HEK293 (cell line): ENCODE results near the gene CCDC201.

Experiments
- CTCF ChIA-PET: fragments of 350-600 bp; formaldehyde crosslinking; extraction: SDS; loops from one replicate; lab custom pipeline; 2021; ENCODE audit warnings: antibody characterized with exemption; lab: Yijun Ruan, JAX
- POLR2A ChIA-PET: fragments of 300-600 bp; formaldehyde crosslinking; extraction: SDS; loops from one replicate; lab custom pipeline; 2020; ENCODE audit warnings: antibody characterized with exemption, inconsistent platforms; lab: Yijun Ruan, JAX
- H3K27ac ChIP-seq: fragments of 200-500 bp; sonication (Bioruptor generic); 2 replicates; pipeline ENCODE4 v1.5.1; 2014; ENCODE audit warnings: low read depth, low read length, control low read depth, inconsistent platforms; ENCODE audit errors: extremely low read depth
- H3K36me3 ChIP-seq, 2 experiments: fragments of 200-500 bp in 1 of 2; sonication (Bioruptor generic) in 1 of 2; 1 replicate in 1 of 2; 2 replicates in 1 of 2; pipeline ENCODE4 v1.5.1; 2014 to 2017; ENCODE audit warnings: inconsistent platforms in 2 of 2, low read length in 2 of 2; ENCODE audit not compliant: control insufficient read depth in 2 of 2, insufficient read depth in 1 of 2
- H3K4me1 ChIP-seq: fragments of 200-500 bp; sonication (Bioruptor generic); 2 replicates; pipeline ENCODE4 v1.5.1; 2014; ENCODE audit warnings: mild to moderate bottlenecking, low read length, inconsistent platforms; ENCODE audit not compliant: control insufficient read depth, insufficient read depth
- H3K4me3 ChIP-seq: 2 replicates; pipeline ENCODE4 v1.5.1; 2011; ENCODE audit warnings: low read depth, mild to moderate bottlenecking, control low read depth, low read length, moderate library complexity
- H3K9me3 ChIP-seq: fragments of 200-500 bp; sonication (Bioruptor generic); 2 replicates; pipeline ENCODE4 v1.5.1; 2014; ENCODE audit warnings: low read depth, low read length, inconsistent platforms; ENCODE audit not compliant: control insufficient read depth, insufficient read depth
- IKZF3 ChIP-seq: fragments of 450-650 bp; IDR thresholded peaks from 2 replicates; pipeline ENCODE4 v1.5.0; 2018; ENCODE audit warnings: missing biosample characterization, mild to moderate bottlenecking, missing genetic modification characterization, moderate library complexity
- KLF1 ChIP-seq: fragments of 450-650 bp; formaldehyde crosslinking; IDR thresholded peaks from 2 replicates; pipeline ENCODE4 v1.5.1; 2016; ENCODE audit warnings: missing biosample characterization, missing genetic modification characterization
- KLF16 ChIP-seq: fragments of 450-650 bp; formaldehyde crosslinking; IDR thresholded peaks from 2 replicates; pipeline ENCODE4 v1.5.1; 2017; ENCODE audit warnings: missing biosample characterization, missing genetic modification characterization
- MEIS1 ChIP-seq: sonication (generic); formaldehyde crosslinking; IDR thresholded peaks from 2 replicates; pipeline ENCODE4 v1.8.1; 2022; ENCODE audit warnings: missing genetic modification reagents, mild to moderate bottlenecking, borderline replicate concordance
- MYNN ChIP-seq: fragments of 450-650 bp; formaldehyde crosslinking; IDR thresholded peaks from 2 replicates; pipeline ENCODE4 v1.5.1; 2016; ENCODE audit warnings: missing biosample characterization, missing genetic modification characterization, borderline replicate concordance
- MZF1 ChIP-seq: fragments of 450-650 bp; formaldehyde crosslinking; IDR thresholded peaks from 2 replicates; pipeline ENCODE4 v1.5.1; 2017; ENCODE audit warnings: missing biosample characterization, missing genetic modification characterization, borderline replicate concordance
- YY1 ChIP-seq: fragments of 450-650 bp; formaldehyde crosslinking; IDR thresholded peaks from 2 replicates; pipeline ENCODE4 v1.5.1; 2018; ENCODE audit warnings: missing biosample characterization, missing genetic modification characterization
- ZBTB10 ChIP-seq: fragments of 450-650 bp; formaldehyde crosslinking; IDR thresholded peaks from 2 replicates; pipeline ENCODE4 v1.5.1; 2016; ENCODE audit warnings: missing biosample characterization, missing genetic modification characterization
- ZNF114 ChIP-seq: fragments of 450-650 bp; formaldehyde crosslinking; IDR thresholded peaks from 2 replicates; pipeline ENCODE4 v1.5.0; 2017; ENCODE audit warnings: missing biosample characterization, missing genetic modification characterization
- ZNF16 ChIP-seq: fragments of 450-650 bp; formaldehyde crosslinking; IDR thresholded peaks from 2 replicates; pipeline ENCODE4 v1.5.1; 2016; ENCODE audit warnings: low read depth, missing biosample characterization, missing genetic modification characterization
- ZNF175 ChIP-seq: fragments of 450-650 bp; formaldehyde crosslinking; IDR thresholded peaks from 2 replicates; pipeline ENCODE4 v1.5.1; 2016; ENCODE audit warnings: missing biosample characterization, missing genetic modification characterization
- ZNF18 ChIP-seq: fragments of 450-650 bp; formaldehyde crosslinking; IDR thresholded peaks from 2 replicates; pipeline ENCODE4 v1.5.1; 2016; ENCODE audit warnings: missing biosample characterization, missing genetic modification characterization
- ZNF202 ChIP-seq: fragments of 450-650 bp; formaldehyde crosslinking; IDR thresholded peaks from 2 replicates; pipeline ENCODE4 v1.5.1; 2016; ENCODE audit warnings: missing biosample characterization, missing genetic modification characterization, borderline replicate concordance
- ZNF248 ChIP-seq: fragments of 450-650 bp; formaldehyde crosslinking; IDR thresholded peaks from 2 replicates; pipeline ENCODE4 v1.5.1; 2017; ENCODE audit warnings: missing biosample characterization, missing genetic modification characterization
- ZNF311 ChIP-seq: fragments of 450-650 bp; formaldehyde crosslinking; IDR thresholded peaks from 2 replicates; pipeline ENCODE4 v1.5.1; 2017; ENCODE audit warnings: missing biosample characterization, missing genetic modification characterization, borderline replicate concordance
- ZNF423 ChIP-seq: fragments of 450-650 bp; formaldehyde crosslinking; IDR thresholded peaks from 2 replicates; pipeline ENCODE4 v1.5.1; 2016; ENCODE audit warnings: missing biosample characterization, missing genetic modification characterization
- ZNF48 ChIP-seq: fragments of 450-650 bp; formaldehyde crosslinking; IDR thresholded peaks from 2 replicates; pipeline ENCODE4 v1.5.1; 2016; ENCODE audit warnings: missing biosample characterization, missing genetic modification characterization
- ZNF510 ChIP-seq: fragments of 450-650 bp; formaldehyde crosslinking; IDR thresholded peaks from 2 replicates; pipeline ENCODE4 v1.5.1; 2018; ENCODE audit warnings: mild to moderate bottlenecking, missing genetic modification characterization, missing biosample characterization; ENCODE audit not compliant: insufficient replicate concordance
- ZNF585B ChIP-seq: fragments of 450-650 bp; formaldehyde crosslinking; IDR thresholded peaks from 2 replicates; pipeline ENCODE4 v1.5.1; 2016; ENCODE audit warnings: missing biosample characterization, missing genetic modification characterization
- ZNF596 ChIP-seq: fragments of 450-650 bp; IDR thresholded peaks from 2 replicates; pipeline ENCODE4 v1.5.0; 2018; ENCODE audit warnings: missing biosample characterization, mild to moderate bottlenecking, missing genetic modification characterization, moderate library complexity
- ZNF623 ChIP-seq: fragments of 450-650 bp; formaldehyde crosslinking; IDR thresholded peaks from 2 replicates; pipeline ENCODE4 v1.5.1; 2016; ENCODE audit warnings: missing biosample characterization, missing genetic modification characterization
- ZNF658 ChIP-seq: fragments of 450-650 bp; formaldehyde crosslinking; IDR thresholded peaks from 2 replicates; pipeline ENCODE4; 2016; ENCODE audit warnings: missing biosample characterization, missing genetic modification characterization
- ZNF660 ChIP-seq: fragments of 450-650 bp; IDR thresholded peaks from 2 replicates; pipeline ENCODE4 v1.5.1; 2018; ENCODE audit warnings: missing biosample characterization, mild to moderate bottlenecking, missing genetic modification characterization
- ZNF701 ChIP-seq: fragments of 450-650 bp; formaldehyde crosslinking; IDR thresholded peaks from 2 replicates; pipeline ENCODE4 v1.5.1; 2016; ENCODE audit warnings: missing biosample characterization, missing genetic modification characterization
- ZNF747 ChIP-seq: fragments of 450-650 bp; formaldehyde crosslinking; IDR thresholded peaks from 2 replicates; pipeline ENCODE4 v1.5.1; 2016; ENCODE audit warnings: missing biosample characterization, missing genetic modification characterization
- ZNF785 ChIP-seq: fragments of 450-650 bp; formaldehyde crosslinking; IDR thresholded peaks from 2 replicates; pipeline ENCODE4 v1.5.1; 2016; ENCODE audit warnings: missing biosample characterization, missing genetic modification characterization
- ZSCAN23 ChIP-seq: fragments of 450-650 bp; formaldehyde crosslinking; IDR thresholded peaks from 2 replicates; pipeline ENCODE4 v1.5.1; 2016; ENCODE audit warnings: missing biosample characterization, missing genetic modification characterization
- ZSCAN30 ChIP-seq: fragments of 450-650 bp; IDR thresholded peaks from 2 replicates; pipeline ENCODE4 v1.5.1; 2018; ENCODE audit warnings: missing biosample characterization, mild to moderate bottlenecking, missing genetic modification characterization, moderate library complexity
- TF ChIP-seq, protein P1 (sequence below): fragments of 450-650 bp; formaldehyde crosslinking; IDR thresholded peaks from 2 replicates; pipeline ENCODE4 v1.5.1; 2016; ENCODE audit warnings: missing biosample characterization, missing genetic modification characterization
- TF ChIP-seq, protein P2 (sequence below): fragments of 450-650 bp; formaldehyde crosslinking; IDR thresholded peaks from 2 replicates; pipeline ENCODE4 v1.5.1; 2016; ENCODE audit warnings: missing biosample characterization, missing genetic modification characterization

Gene CCDC201

DNA sequence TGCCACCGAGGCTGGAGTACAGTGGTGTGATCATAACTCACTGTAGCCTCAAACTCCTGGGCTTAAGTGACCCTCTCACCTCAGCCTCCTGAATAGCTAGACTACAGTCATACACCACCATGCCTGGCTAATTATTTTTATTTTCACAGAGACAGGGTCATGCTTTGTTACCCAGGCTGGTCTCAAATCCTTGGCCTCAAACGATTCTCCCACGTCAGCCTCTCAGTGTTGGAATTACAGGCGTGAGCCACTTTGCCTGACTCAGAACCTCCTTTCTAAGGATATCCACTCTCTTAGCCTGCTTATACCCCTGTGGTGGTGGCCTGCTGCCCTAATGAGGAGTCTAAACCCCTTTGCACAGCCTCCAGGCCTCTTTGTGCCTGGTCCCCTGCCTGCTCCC, 11.3 kb upstream of the CCDC201 start:
- Histone ChIP-seq H3K27ac (no peak overlapping the region), H3K4me3 (no peak overlapping the region), H3K9me3 (no peaks in the 10 kb centered on the region), H3K36me3 (no peaks in the 10 kb centered on the region), H3K4me1 (no peaks in the 10 kb centered on the region)
- POLR2A ChIA-PET, result no interaction called here
- CTCF ChIA-PET, result interaction anchor here (0.7 to 1.1 kb wide), 2 partner anchors 18 to 1382 kb away, joined by 3 to 6 read pairs; no protein-coding TSS in a partner anchor
- TF ChIP-seq MYNN (tag by site-specific recombination), result no peak
- TF ChIP-seq ZNF18 (tag by site-specific recombination), result no peak
- TF ChIP-seq MEIS1, result no peak
- TF ChIP-seq ZNF747 (tag by site-specific recombination), result no peak
- TF ChIP-seq YY1, result no peak
- no peak for TF ChIP-seq ZNF423 (tag by site-specific recombination)
- no peak for TF ChIP-seq ZNF623 (tag by site-specific recombination)
- TF ChIP-seq ZNF175, result no peak
- TF ChIP-seq ZNF585B (tag by site-specific recombination), result no peak
- no peak for TF ChIP-seq ZNF660 (tag by site-specific recombination)
- no peak for TF ChIP-seq MZF1 (tag by site-specific recombination)
- no peak for TF ChIP-seq ZNF701 (tag by site-specific recombination)
- TF ChIP-seq, protein P1, sequence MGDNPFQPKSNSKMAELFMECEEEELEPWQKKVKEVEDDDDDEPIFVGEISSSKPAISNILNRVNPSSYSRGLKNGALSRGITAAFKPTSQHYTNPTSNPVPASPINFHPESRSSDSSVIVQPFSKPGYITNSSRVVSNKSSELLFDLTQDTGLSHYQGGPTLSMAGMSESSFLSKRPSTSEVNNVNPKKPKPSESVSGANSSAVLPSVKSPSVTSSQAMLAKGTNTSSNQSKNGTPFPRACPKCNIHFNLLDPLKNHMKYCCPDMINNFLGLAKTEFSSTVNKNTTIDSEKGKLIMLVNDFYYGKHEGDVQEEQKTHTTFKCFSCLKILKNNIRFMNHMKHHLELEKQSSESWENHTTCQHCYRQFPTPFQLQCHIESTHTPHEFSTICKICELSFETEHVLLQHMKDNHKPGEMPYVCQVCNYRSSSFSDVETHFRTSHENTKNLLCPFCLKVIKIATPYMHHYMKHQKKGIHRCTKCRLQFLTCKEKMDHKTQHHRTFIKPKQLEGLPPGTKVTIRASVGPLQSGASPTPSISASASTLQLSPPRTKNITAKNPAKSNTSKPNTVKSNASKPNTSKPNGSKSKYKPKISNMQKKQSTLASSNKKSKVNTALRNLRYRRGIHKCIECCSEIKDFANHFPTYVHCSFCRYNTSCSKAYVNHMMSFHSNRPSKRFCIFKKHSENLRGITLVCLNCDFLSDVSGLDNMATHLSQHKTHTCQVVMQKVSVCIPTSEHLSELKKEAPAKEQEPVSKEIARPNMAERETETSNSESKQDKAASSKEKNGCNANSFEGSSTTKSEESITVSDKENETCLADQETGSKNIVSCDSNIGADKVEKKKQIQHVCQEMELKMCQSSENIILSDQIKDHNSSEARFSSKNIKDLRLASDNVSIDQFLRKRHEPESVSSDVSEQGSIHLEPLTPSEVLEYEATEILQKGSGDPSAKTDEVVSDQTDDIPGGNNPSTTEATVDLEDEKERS (tag by site-specific recombination), result no peak
- TF ChIP-seq ZSCAN23 (tag by site-specific recombination), result no peak
- TF ChIP-seq ZNF785 (tag by site-specific recombination), result no peak
- no peak for TF ChIP-seq ZNF596 (tag by site-specific recombination)
- no peak for TF ChIP-seq ZNF248 (tag by site-specific recombination)
- TF ChIP-seq KLF1, result no peak
- no peak for TF ChIP-seq ZNF202
- no peak for TF ChIP-seq KLF16 (tag by site-specific recombination)
- TF ChIP-seq, all 188 proteins: peak for 0

DNA sequence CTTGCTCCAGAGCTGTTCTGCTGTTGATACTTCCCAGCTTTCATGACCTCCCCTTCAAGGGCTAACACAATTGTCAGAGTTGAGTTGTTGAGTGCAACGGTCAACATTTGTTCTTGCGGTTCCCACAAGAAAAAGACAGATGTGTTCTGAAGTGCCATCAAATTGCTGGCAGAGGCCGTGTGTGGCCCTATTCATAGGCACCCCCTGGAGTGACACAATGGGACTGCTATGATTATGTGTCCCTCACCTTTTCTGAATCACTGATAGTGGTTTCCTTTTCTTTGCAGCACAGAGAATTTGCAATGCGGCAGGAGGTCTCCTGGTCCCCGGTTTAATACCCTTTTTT, 9.6 kb upstream of the CCDC201 start:
- Histone ChIP-seq H3K36me3 (no peaks in the 10 kb centered on the region), H3K9me3 (no peaks in the 10 kb centered on the region), H3K4me1 (no peaks in the 10 kb centered on the region), H3K27ac (no peak overlapping the region), H3K4me3 (no peak overlapping the region)
- ChIA-PET POLR2A (no interaction called here), CTCF (interaction anchor here (0.8 to 1.1 kb wide), 2 partner anchors 10 to 35 kb away, joined by 3 read pairs; no protein-coding TSS in a partner anchor)
- TF ChIP-seq ZNF16 (tag by site-specific recombination) (no peak), ZNF510 (tag by site-specific recombination) (no peak), ZNF596 (tag by site-specific recombination) (no peak), IKZF3 (tag by site-specific recombination) (no peak), ZNF311 (no peak), ZNF114 (tag by site-specific recombination) (no peak), ZNF48 (tag by site-specific recombination) (no peak), ZSCAN30 (tag by site-specific recombination) (no peak), ZBTB10 (tag by site-specific recombination) (no peak), ZNF658 (tag by site-specific recombination) (no peak)
- TF ChIP-seq, protein P2, sequence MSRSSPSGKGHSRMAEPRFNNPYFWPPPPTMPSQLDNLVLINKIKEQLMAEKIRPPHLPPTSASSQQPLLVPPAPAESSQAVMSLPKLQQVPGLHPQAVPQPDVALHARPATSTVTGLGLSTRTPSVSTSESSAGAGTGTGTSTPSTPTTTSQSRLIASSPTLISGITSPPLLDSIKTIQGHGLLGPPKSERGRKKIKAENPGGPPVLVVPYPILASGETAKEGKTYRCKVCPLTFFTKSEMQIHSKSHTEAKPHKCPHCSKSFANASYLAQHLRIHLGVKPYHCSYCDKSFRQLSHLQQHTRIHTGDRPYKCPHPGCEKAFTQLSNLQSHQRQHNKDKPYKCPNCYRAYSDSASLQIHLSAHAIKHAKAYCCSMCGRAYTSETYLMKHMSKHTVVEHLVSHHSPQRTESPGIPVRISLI (tag by site-specific recombination), result no peak
